Naive thymus-derived CD4-positive, alpha-beta T cell (primary cell): ENCODE data around the gene TGFBR3. TPM values are rescaled to one million over a fixed set of nuclear protein-coding genes. Genes with fewer than 3 reads are reported as not detected.

ENCODE experiments used
- ATAC-seq: fragments of 150-1000 bp; cut with Tn5 transposase; 2 replicates; pipeline ENCODE4 v1.10.0; 2021; ENCODE audit warnings: mild to moderate bottlenecking, moderate library complexity
- CTCF ChIA-PET: fragments of 350-600 bp; sonication (Branson Sonifier 250); formaldehyde crosslinking; loops from one replicate; lab custom pipeline; 2021; ENCODE audit warnings: antibody characterized with exemption; lab: Charles Lee
- POLR2A ChIA-PET: fragments of 350-600 bp; sonication (Branson Sonifier 250); formaldehyde crosslinking; loops from one replicate; lab custom pipeline; 2021; ENCODE audit warnings: antibody characterized with exemption, inconsistent platforms; lab: Charles Lee
- DNase-seq, 9 donors: peaks; one replicate each; pipeline versions ENCODE4 v3.0.0 to v3.0.0-alpha.2; 2020 to 2022; ENCODE audit warnings: mixed read lengths in 1 of 9
- H3K27ac ChIP-seq: one replicate; pipeline ENCODE4 v1.7.0; 2013; ENCODE audit warnings: mild to moderate bottlenecking, low read depth, low read length, moderate library complexity
- H3K27me3 ChIP-seq, 2 donors: one replicate each; pipeline ENCODE4 v1.7.0; 2013; ENCODE audit warnings: low read length in 2 of 2, mild to moderate bottlenecking in 2 of 2, moderate library complexity in 2 of 2; ENCODE audit not compliant: control insufficient read depth in 2 of 2, insufficient read depth in 2 of 2
- H3K36me3 ChIP-seq, 3 experiments: 1 replicate in 2 of 3; 2 replicates in 1 of 3; pipeline ENCODE4 v1.7.0; 2013; ENCODE audit warnings: low read length in 3 of 3, mild to moderate bottlenecking in 3 of 3, moderate library complexity in 1 of 3; ENCODE audit not compliant: insufficient read depth in 3 of 3, control insufficient read depth in 2 of 3
- H3K4me1 ChIP-seq, 2 donors: one replicate each; pipeline ENCODE4 v1.7.0; 2013; ENCODE audit warnings: low read length in 2 of 2, mild to moderate bottlenecking in 2 of 2, moderate library complexity in 1 of 2; ENCODE audit not compliant: control insufficient read depth in 2 of 2, insufficient read depth in 2 of 2
- H3K4me3 ChIP-seq: 2 replicates; pipeline ENCODE4 v1.7.0; 2013; ENCODE audit warnings: mild to moderate bottlenecking, low read length
- H3K9me3 ChIP-seq, 3 experiments: 1 replicate in 2 of 3; 2 replicates in 1 of 3; pipeline ENCODE4 v1.7.0; 2013; ENCODE audit warnings: low read length in 3 of 3; ENCODE audit not compliant: control insufficient read depth in 2 of 3
- H3K27ac Mint-ChIP-seq, 9 donors: one replicate each; pipeline ENCODE4 v1.8.0; 2020 to 2022; ENCODE audit warnings: mixed read lengths in 9 of 9, mild to moderate bottlenecking in 8 of 9, moderate library complexity in 5 of 9, inconsistent platforms in 2 of 9
- H3K27me3 Mint-ChIP-seq, 5 donors: one replicate each; pipeline ENCODE4 v1.8.0; 2021 to 2022; ENCODE audit warnings: mixed read lengths in 5 of 5, mild to moderate bottlenecking in 1 of 5
- H3K36me3 Mint-ChIP-seq, 5 donors: one replicate each; pipeline ENCODE4 v1.8.0; 2020 to 2022; ENCODE audit warnings: mixed read lengths in 5 of 5, mild to moderate bottlenecking in 3 of 5, inconsistent platforms in 1 of 5
- H3K4me1 Mint-ChIP-seq, 7 donors: one replicate each; pipeline ENCODE4 v1.8.0; 2020 to 2022; ENCODE audit warnings: mixed read lengths in 7 of 7, mild to moderate bottlenecking in 3 of 7, inconsistent platforms in 1 of 7
- H3K4me3 Mint-ChIP-seq, 10 donors: one replicate each; pipeline ENCODE4 v1.8.0; 2020 to 2022; ENCODE audit warnings: mild to moderate bottlenecking in 10 of 10, mixed read lengths in 10 of 10, moderate library complexity in 6 of 10, inconsistent platforms in 2 of 10
- H3K9me3 Mint-ChIP-seq, 11 donors: one replicate each; pipeline ENCODE4 v1.8.0; 2020 to 2022; ENCODE audit warnings: mixed read lengths in 11 of 11, mild to moderate bottlenecking in 4 of 11, inconsistent platforms in 1 of 11, moderate library complexity in 1 of 11
- intact Hi-C, 2 donors: fragments of 100-400 bp; cut with micrococcal nuclease; formaldehyde crosslinking; loops; one replicate each; pipeline ENCODE4 v1.15.1; 2023
- polyA plus RNA-seq, 2 donors: library from polyadenylated mRNA; unstranded; fragments of 300-500 nt; fragmentation: Illumina TruSeq; gene quantifications; one replicate each; pipeline ENCODE4 v1.2.3, GENCODE V29; 2021
- total RNA-seq, 6 experiments: library from RNA in 5 of 6; stranded (reverse) in 5 of 6; gene quantifications; 1 replicate in 5 of 6; 2 replicates in 1 of 6; pipeline ENCODE4 v1.2.3 and lab custom pipeline; 2021 to 2026

The TGFBR3 gene
- total and polyA plus RNA-seq, 7 experiments from 2014 or later = 9.4 to 36.3 (median 11.4) TPM

- ChIA-PET CTCF (interaction anchor here (0.8 to 1.2 kb wide), 2 partner anchors 9 to 100 kb away, joined by 3 read pairs; no protein-coding TSS in a partner anchor), POLR2A (no interaction called here)
- Mint-ChIP-seq H3K36me3 (peaks cover 4 to 18% (median 10%) of the 10 kb centered on the region in 5 donors), H3K27ac (peak overlapping the region in 1 of 9 donors; percentile 38), H3K9me3 (peaks cover 0 to 2% (median 0%) of the 10 kb centered on the region in 11 donors), H3K4me1 (peaks cover 28 to 43% (median 37%) of the 10 kb centered on the region in 7 donors), H3K27me3 (peaks cover 0 to 2% (median 0%) of the 10 kb centered on the region in 5 donors), H3K4me3 (no peak overlapping the region)
- H3K4me3 ChIP-seq = no peak overlapping the region
- H3K4me1 ChIP-seq = peaks cover 18 to 28% of the 10 kb centered on the region in 2 donors
- H3K9me3 ChIP-seq = no peaks in the 10 kb centered on the region
- intact Hi-C loops = no loop called here
- no peaks in the 10 kb centered on the region for H3K27me3 ChIP-seq
- no peak overlapping the region for H3K27ac ChIP-seq
- no peaks in the 10 kb centered on the region for H3K36me3 ChIP-seq
- DNase-seq (no peak), ATAC-seq (no peak)
Measured at GRCh38 chr1:91789273-91789997, 96.5 kb downstream of the TGFBR3 start.

GRCh38 chr1:91787919-91788318, 98.0 kb downstream of the TGFBR3 start:
- no peak overlapping the region for H3K4me3 ChIP-seq
- no peak for ATAC-seq
- intact Hi-C loops = no loop called here
- H3K36me3 Mint-ChIP-seq = peaks cover 4 to 23% (median 11%) of the 10 kb centered on the region in 5 donors
- no peak overlapping the region for H3K27ac ChIP-seq
- no peaks in the 10 kb centered on the region for H3K9me3 Mint-ChIP-seq
- ChIA-PET CTCF (interaction anchor here (0.9 kb wide), 1 partner anchor 8 kb away, joined by 3 read pairs; no protein-coding TSS in a partner anchor), POLR2A (interaction anchor here (1.4 kb wide), 1 partner anchor 17 kb away, joined by 3 read pairs; no protein-coding TSS in a partner anchor)
- peaks cover 0 to 4% (median 0%) of the 10 kb centered on the region in 5 donors for H3K27me3 Mint-ChIP-seq
- DNase-seq = no peak
- H3K27me3 ChIP-seq = no peaks in the 10 kb centered on the region
- no peaks in the 10 kb centered on the region for H3K36me3 ChIP-seq
- peak overlapping the region in 2 of 9 donors; percentile 46 to 72 for H3K27ac Mint-ChIP-seq
- no peaks in the 10 kb centered on the region for H3K9me3 ChIP-seq
- H3K4me3 Mint-ChIP-seq = peak overlapping the region in 1 of 10 donors; percentile 35
- H3K4me1 ChIP-seq = peaks cover 18 to 28% of the 10 kb centered on the region in 2 donors
- peaks cover 25 to 45% (median 35%) of the 10 kb centered on the region in 7 donors for H3K4me1 Mint-ChIP-seq

GRCh38 chr1:91784616-91785015, 101.3 kb downstream of the TGFBR3 start:
- Mint-ChIP-seq H3K4me1 (peaks cover 0 to 17% (median 6%) of the 10 kb centered on the region in 7 donors), H3K27ac (no peak overlapping the region), H3K36me3 (peaks cover 4 to 32% (median 15%) of the 10 kb centered on the region in 5 donors), H3K4me3 (no peak overlapping the region), H3K27me3 (peaks cover 0 to 4% (median 0%) of the 10 kb centered on the region in 5 donors), H3K9me3 (no peaks in the 10 kb centered on the region)
- no peak for DNase-seq
- ChIA-PET POLR2A (no interaction called here), CTCF (no interaction called here)
- intact Hi-C loops = no loop called here
- Histone ChIP-seq H3K4me3 (no peak overlapping the region), H3K27ac (no peak overlapping the region), H3K9me3 (no peaks in the 10 kb centered on the region), H3K27me3 (no peaks in the 10 kb centered on the region), H3K4me1 (no peaks in the 10 kb centered on the region), H3K36me3 (no peaks in the 10 kb centered on the region)
- ATAC-seq = no peak

- no peaks in the 10 kb centered on the region for H3K9me3 Mint-ChIP-seq
- ChIA-PET CTCF (no interaction called here), POLR2A (no interaction called here)
- intact Hi-C loops = no loop called here
- peaks cover 4 to 35% (median 17%) of the 10 kb centered on the region in 5 donors for H3K36me3 Mint-ChIP-seq
- Histone ChIP-seq H3K36me3 (no peaks in the 10 kb centered on the region), H3K4me1 (no peaks in the 10 kb centered on the region), H3K27me3 (no peaks in the 10 kb centered on the region), H3K27ac (no peak overlapping the region), H3K4me3 (no peak overlapping the region), H3K9me3 (no peaks in the 10 kb centered on the region)
- H3K4me1 Mint-ChIP-seq = peaks cover 0 to 16% (median 5%) of the 10 kb centered on the region in 7 donors
- H3K27me3 Mint-ChIP-seq = peaks cover 0 to 4% (median 0%) of the 10 kb centered on the region in 5 donors
- H3K4me3 Mint-ChIP-seq = no peak overlapping the region
- ATAC-seq = no peak
- no peak for DNase-seq
- peak overlapping the region in 2 of 9 donors; percentile 33 to 54 for H3K27ac Mint-ChIP-seq
Measured at GRCh38 chr1:91784191-91784590, 101.8 kb downstream of the TGFBR3 start.

- ChIA-PET POLR2A (interaction anchor here (0.7 kb wide), 1 partner anchor 223 kb away, joined by 3 read pairs; no protein-coding TSS in a partner anchor), CTCF (no interaction called here)
- Mint-ChIP-seq H3K27ac (no peak overlapping the region), H3K36me3 (peaks cover 4 to 35% (median 19%) of the 10 kb centered on the region in 5 donors), H3K9me3 (no peaks in the 10 kb centered on the region), H3K27me3 (peaks cover 0 to 4% (median 0%) of the 10 kb centered on the region in 5 donors), H3K4me3 (no peak overlapping the region), H3K4me1 (peaks cover 0 to 16% (median 5%) of the 10 kb centered on the region in 7 donors)
- Histone ChIP-seq H3K27me3 (no peaks in the 10 kb centered on the region), H3K9me3 (no peaks in the 10 kb centered on the region), H3K36me3 (no peaks in the 10 kb centered on the region), H3K27ac (no peak overlapping the region), H3K4me3 (no peak overlapping the region), H3K4me1 (no peaks in the 10 kb centered on the region)
- DNase-seq = no peak
- intact Hi-C loops = no loop called here
- ATAC-seq = no peak
Measured at GRCh38 chr1:91783423-91784170, 102.4 kb downstream of the TGFBR3 start.

GRCh38 chr1:91781901-91782622, 103.9 kb downstream of the TGFBR3 start:
- POLR2A ChIA-PET = no interaction called here
- intact Hi-C loops = no loop called here
- Histone ChIP-seq H3K27ac (no peak overlapping the region), H3K9me3 (no peaks in the 10 kb centered on the region), H3K36me3 (no peaks in the 10 kb centered on the region), H3K4me3 (no peak overlapping the region), H3K4me1 (no peaks in the 10 kb centered on the region), H3K27me3 (no peaks in the 10 kb centered on the region)
- no peak for DNase-seq
- ATAC-seq = no peak
- peaks cover 0 to 10% (median 2%) of the 10 kb centered on the region in 7 donors for H3K4me1 Mint-ChIP-seq
- H3K36me3 Mint-ChIP-seq = peaks cover 4 to 26% (median 22%) of the 10 kb centered on the region in 5 donors
- H3K27ac Mint-ChIP-seq = no peak overlapping the region
- CTCF ChIA-PET = interaction anchor here (0.6 kb wide), 1 partner anchor 20 kb away, joined by 6 read pairs; no protein-coding TSS in a partner anchor
- peaks cover 0 to 4% (median 0%) of the 10 kb centered on the region in 5 donors for H3K27me3 Mint-ChIP-seq
- H3K9me3 Mint-ChIP-seq = no peaks in the 10 kb centered on the region
- no peak overlapping the region for H3K4me3 Mint-ChIP-seq
